Stimulated activated naive B cell treated with anti-CD40 and anti-IgM and Interleukin-4, amounts not matched to agents 10 μg/mL and 1 μg/mL and 100 μg/mL, for 72 hours (primary cell): ENCODE results near the gene C1S.

ENCODE experiments used
- ATAC-seq, 2 donors: fragments of 150-1000 bp; cut with Tn5 transposase; replicated peaks; 2 replicates each; pipeline ENCODE4 v1.10.0; 2021; ENCODE audit warnings: moderate library complexity in 1 of 2
- DNase-seq: peaks from one replicate; pipeline ENCODE4 v3.0.0; 2021
- H3K27ac Mint-ChIP-seq: one replicate; pipeline ENCODE4 v1.8.0; 2022; ENCODE audit warnings: mild to moderate bottlenecking, mixed read lengths
- H3K27me3 Mint-ChIP-seq, 2 donors: one replicate each; pipeline ENCODE4 v1.8.0; 2022; ENCODE audit warnings: mixed read lengths in 2 of 2
- H3K36me3 Mint-ChIP-seq, 2 donors: one replicate each; pipeline ENCODE4 v1.8.0; 2022; ENCODE audit warnings: mixed read lengths in 2 of 2, mild to moderate bottlenecking in 1 of 2
- H3K4me1 Mint-ChIP-seq, 2 donors: one replicate each; pipeline ENCODE4 v1.8.0; 2022; ENCODE audit warnings: mixed read lengths in 2 of 2, mild to moderate bottlenecking in 1 of 2
- H3K4me3 Mint-ChIP-seq, 2 donors: one replicate each; pipeline ENCODE4 v1.8.0; 2022; ENCODE audit warnings: mild to moderate bottlenecking in 2 of 2, mixed read lengths in 2 of 2, moderate library complexity in 1 of 2
- H3K9me3 Mint-ChIP-seq, 2 donors: one replicate each; pipeline ENCODE4 v1.8.0; 2022; ENCODE audit warnings: mixed read lengths in 2 of 2, mild to moderate bottlenecking in 1 of 2

Gene C1S

GRCh38 chr12:7075939-7076338, 15.4 kb downstream of the C1S start:
- Mint-ChIP-seq H3K27me3 (peaks cover 28 to 29% of the 10 kb centered on the region in 2 donors), H3K4me1 (no peaks in the 10 kb centered on the region), H3K9me3 (no peaks in the 10 kb centered on the region), H3K4me3 (no peak overlapping the region), H3K36me3 (no peaks in the 10 kb centered on the region), H3K27ac (no peak overlapping the region)
- ATAC-seq (no peak), DNase-seq (no peak)

DNA sequence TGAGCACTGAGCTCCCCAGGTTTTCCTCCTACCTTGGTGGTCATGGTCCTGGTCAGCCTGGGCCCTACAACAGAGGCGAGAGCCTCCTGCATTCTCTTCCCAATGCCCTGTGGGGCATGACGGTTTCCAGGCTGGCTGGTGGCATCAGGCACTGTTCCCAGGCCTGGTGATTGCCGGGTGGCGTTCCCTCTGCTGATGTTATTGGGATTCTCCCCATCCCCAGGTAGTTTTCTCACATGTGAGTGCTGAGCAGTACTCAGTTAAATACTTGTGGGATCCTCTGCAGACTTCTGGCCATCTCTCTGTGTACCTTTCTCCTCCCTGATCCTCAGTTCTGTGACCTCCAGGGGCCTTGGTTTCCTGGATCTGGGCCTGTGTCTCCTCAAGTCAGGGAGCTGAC, 16.0 kb downstream of the C1S start:
- DNase-seq (no peak), ATAC-seq (no peak)
- H3K9me3 Mint-ChIP-seq, result no peaks in the 10 kb centered on the region
- no peak overlapping the region for H3K4me3 Mint-ChIP-seq
- peaks cover 27 to 28% of the 10 kb centered on the region in 2 donors for H3K27me3 Mint-ChIP-seq
- H3K36me3 Mint-ChIP-seq, result no peaks in the 10 kb centered on the region
- H3K27ac Mint-ChIP-seq, result no peak overlapping the region
- H3K4me1 Mint-ChIP-seq, result no peaks in the 10 kb centered on the region

DNA sequence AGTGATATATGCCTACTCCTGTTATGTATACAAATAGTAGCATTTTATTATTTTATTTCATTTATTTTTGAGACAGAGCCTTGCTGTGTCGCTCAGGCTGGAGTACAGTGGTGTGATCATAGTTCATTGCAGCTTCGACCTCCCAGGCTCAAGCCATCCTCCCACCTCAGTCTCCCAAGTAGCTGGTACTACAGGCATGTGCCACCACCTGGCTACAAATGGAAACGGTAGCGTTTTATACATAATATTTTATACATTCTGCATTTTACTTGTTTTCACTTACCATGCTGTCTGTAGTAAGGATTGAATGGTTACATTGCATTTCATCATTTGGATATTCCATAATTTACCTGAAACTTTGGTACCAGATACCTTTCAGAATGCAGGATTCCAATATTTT, 17.6 kb downstream of the C1S start:
- Mint-ChIP-seq H3K4me3 (no peak overlapping the region), H3K36me3 (no peaks in the 10 kb centered on the region)
- ATAC-seq, result no peak

GRCh38 chr12:7079826-7080125, 19.3 kb downstream of the C1S start:
- DNase-seq (no peak), ATAC-seq (no peak)
- H3K27ac Mint-ChIP-seq, result no peak overlapping the region
- peaks cover 17 to 21% of the 10 kb centered on the region in 2 donors for H3K27me3 Mint-ChIP-seq
- H3K9me3 Mint-ChIP-seq, result peaks cover 3 to 5% of the 10 kb centered on the region in 2 donors
- no peaks in the 10 kb centered on the region for H3K4me1 Mint-ChIP-seq
- H3K36me3 Mint-ChIP-seq, result no peaks in the 10 kb centered on the region
- no peak overlapping the region for H3K4me3 Mint-ChIP-seq

More for the DNA sequence above, 17.6 kb downstream of the C1S start:
- Mint-ChIP-seq H3K4me1 (no peaks in the 10 kb centered on the region), H3K27ac (no peak overlapping the region), H3K9me3 (peaks cover under 1 to 2% of the 10 kb centered on the region in 2 donors), H3K27me3 (peaks cover 21 to 23% of the 10 kb centered on the region in 2 donors)
- DNase-seq, result no peak

DNA sequence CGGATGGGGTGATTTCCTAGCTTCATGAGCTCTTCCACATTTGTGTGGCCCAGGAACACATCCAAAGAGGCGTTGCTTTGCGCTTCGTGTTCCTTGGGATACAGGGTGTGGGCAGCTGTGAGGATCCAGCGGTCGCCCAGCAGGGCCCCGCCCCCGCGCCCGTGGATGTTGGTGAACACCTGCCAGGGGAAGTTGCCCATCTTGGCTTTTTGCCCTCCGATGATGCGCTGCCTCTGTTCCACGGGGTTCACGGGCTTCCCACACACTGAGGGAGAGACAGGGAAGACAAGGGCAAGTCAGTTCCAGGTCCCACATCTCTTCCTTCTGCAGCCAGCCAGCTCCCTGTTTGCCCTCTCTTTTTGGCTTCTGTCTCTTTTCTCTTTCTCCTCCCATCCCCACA, 20.5 kb downstream of the C1S start:
- Mint-ChIP-seq H3K4me3 (no peak overlapping the region), H3K27ac (no peak overlapping the region), H3K36me3 (no peaks in the 10 kb centered on the region), H3K9me3 (peaks cover 3 to 5% of the 10 kb centered on the region in 2 donors), H3K4me1 (no peaks in the 10 kb centered on the region), H3K27me3 (peaks cover 8 to 11% of the 10 kb centered on the region in 2 donors)
- DNase-seq (no peak), ATAC-seq (no peak)

DNA sequence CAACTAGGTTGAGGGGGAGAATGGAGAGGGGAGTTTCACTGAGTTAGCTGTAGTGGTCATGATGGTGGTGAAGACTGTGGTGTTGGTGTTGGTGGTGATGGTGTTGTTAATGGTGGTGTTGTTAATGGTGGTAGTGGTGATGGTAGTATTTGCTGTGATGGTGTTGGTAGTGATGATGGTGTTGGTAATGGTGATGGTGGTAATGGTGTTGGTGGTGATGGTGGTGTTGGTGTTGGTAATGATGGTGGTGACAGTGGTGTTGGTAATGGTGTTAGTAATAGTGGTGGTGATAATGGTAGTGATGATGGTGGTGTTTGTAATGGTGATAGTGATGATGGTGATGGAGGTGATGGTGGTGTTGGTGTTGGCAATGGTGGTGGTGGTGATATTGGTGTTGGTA, 22.6 kb downstream of the C1S start:
- Mint-ChIP-seq H3K4me1 (no peaks in the 10 kb centered on the region), H3K4me3 (no peak overlapping the region), H3K9me3 (peaks cover 3 to 5% of the 10 kb centered on the region in 2 donors), H3K27ac (no peak overlapping the region), H3K36me3 (no peaks in the 10 kb centered on the region), H3K27me3 (no peaks in the 10 kb centered on the region)
- DNase-seq (no peak), ATAC-seq (no peak)

- H3K36me3 Mint-ChIP-seq, result no peaks in the 10 kb centered on the region
- no peaks in the 10 kb centered on the region for H3K9me3 Mint-ChIP-seq
- ATAC-seq (no peak), DNase-seq (no peak)
- peaks cover 7 to 11% of the 10 kb centered on the region in 2 donors for H3K27me3 Mint-ChIP-seq
- no peak overlapping the region for H3K27ac Mint-ChIP-seq
- H3K4me3 Mint-ChIP-seq, result no peak overlapping the region
- H3K4me1 Mint-ChIP-seq, result peaks cover 6 to 11% of the 10 kb centered on the region in 2 donors
Measured at GRCh38 chr12:7089196-7089871, 28.8 kb downstream of the C1S start.

- no peak for ATAC-seq
- Mint-ChIP-seq H3K27me3 (peaks cover 7 to 11% of the 10 kb centered on the region in 2 donors), H3K4me3 (no peak overlapping the region), H3K27ac (no peak overlapping the region), H3K4me1 (peaks cover 6 to 11% of the 10 kb centered on the region in 2 donors), H3K36me3 (no peaks in the 10 kb centered on the region), H3K9me3 (no peaks in the 10 kb centered on the region)
- no peak for DNase-seq
Measured at GRCh38 chr12:7090222-7090998, 29.9 kb downstream of the C1S start.

DNA sequence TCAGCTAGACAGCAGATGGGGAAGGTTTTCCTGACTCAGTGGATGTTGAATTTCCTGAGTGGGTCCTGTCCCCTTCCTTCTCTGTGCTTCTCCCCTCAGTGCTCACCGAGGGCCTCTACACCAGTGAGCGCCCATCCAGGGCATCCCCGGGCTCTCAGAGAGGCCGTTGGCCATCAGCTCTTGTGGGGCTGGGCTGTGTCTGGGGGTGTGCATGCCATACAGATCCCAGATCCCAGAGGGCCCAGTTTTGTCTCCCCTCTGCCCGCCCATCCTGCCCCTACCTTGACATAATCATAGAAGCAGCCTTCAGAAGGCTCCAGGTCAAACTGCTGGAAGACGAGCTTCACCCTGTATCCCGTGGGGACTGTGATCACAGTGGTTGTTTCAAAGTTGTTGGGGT, 30.7 kb downstream of the C1S start:
- Mint-ChIP-seq H3K9me3 (no peaks in the 10 kb centered on the region), H3K4me1 (peaks cover 6 to 11% of the 10 kb centered on the region in 2 donors), H3K4me3 (no peak overlapping the region), H3K27ac (no peak overlapping the region), H3K36me3 (no peaks in the 10 kb centered on the region), H3K27me3 (peaks cover 7 to 11% of the 10 kb centered on the region in 2 donors)
- no peak for DNase-seq
- ATAC-seq, result no peak

DNA sequence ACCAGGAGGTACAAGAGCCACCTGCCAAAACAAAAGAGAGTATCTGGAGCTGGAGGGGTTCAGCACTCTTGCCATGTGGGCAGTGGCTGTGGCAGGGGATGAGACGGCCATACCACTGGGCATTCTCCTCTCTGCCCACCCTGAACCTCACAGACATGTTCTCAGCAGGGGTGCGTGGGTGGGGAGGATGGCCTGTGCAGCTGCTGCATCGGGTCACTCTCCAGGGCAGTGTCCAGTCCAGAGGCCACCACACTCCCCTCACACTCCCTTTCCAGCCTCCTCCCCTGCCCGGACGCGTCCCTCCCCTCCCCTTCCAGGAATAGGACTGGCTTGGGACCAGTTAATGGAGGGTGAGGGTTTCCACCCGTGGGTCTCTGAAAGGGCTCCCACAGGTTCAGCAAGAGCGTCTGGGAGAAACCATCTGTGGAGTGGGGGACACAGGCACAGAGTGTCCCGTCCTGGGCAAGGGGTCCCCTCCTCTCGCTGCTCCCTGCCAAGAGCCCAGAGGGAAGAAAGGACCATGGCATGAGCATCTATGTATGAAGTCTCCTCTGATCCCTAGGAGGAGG, 31.2 kb downstream of the C1S start:
- no peaks in the 10 kb centered on the region for H3K9me3 Mint-ChIP-seq
- peaks cover 6 to 11% of the 10 kb centered on the region in 2 donors for H3K4me1 Mint-ChIP-seq
- H3K27ac Mint-ChIP-seq, result peak overlapping the region; percentile 87
- DNase-seq (no peak), ATAC-seq (no peak)
- H3K27me3 Mint-ChIP-seq, result peaks cover 7 to 11% of the 10 kb centered on the region in 2 donors
- H3K4me3 Mint-ChIP-seq, result peak overlapping the region; percentile 85 to 94
- peaks cover 0 to under 1% of the 10 kb centered on the region in 2 donors for H3K36me3 Mint-ChIP-seq

DNA sequence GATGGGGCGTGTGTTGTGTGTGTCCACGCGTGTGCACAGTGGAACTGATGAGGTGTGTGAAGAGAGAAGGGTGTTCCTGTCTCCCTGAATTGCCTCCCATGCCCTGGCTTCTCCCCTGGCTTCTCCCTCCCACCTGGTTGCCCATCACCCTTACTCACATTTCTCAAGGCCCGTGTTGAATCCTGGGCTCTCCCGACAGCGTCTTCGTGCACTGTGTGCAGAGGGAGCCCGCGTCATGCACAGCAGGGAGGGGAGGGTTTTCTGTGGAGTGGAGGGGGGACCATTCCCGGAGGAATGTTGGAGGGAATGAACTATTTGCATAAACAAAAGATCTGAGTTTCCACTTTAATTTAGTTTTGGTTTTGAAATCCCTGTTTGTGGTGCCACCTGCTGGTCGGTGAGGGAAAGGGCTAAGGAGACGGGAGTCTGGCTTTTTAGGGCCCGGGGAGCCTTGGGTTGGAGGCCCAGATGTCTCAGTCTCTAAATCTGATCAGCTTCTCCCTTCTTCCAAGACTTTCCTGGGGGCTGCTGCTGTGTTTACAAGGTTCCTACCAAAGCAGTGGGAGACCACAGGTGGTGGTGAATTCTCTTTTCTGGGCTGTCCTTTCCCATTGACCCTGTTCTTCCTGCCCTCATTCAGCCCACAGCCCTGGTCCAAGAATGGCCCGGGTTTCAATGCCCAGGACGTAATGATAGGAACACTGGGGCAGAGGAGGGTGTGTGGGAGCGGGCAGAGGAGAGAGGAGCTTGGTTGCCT, 31.9 kb downstream of the C1S start, which contains the start of gene C1R:
Gene C1R, minus strand, starts transcription at position 217 of the 757 bp plus-strand sequence. Its CDS starts 57 bp downstream, at position 160.
- no peaks in the 10 kb centered on the region for H3K9me3 Mint-ChIP-seq
- ATAC-seq (peak; percentile 83), DNase-seq (peak; percentile 29)
- peak within 1 kb of the TSS; percentile 87 for H3K27ac Mint-ChIP-seq
- H3K4me1 Mint-ChIP-seq, result peaks cover 6 to 11% of the 10 kb centered on the region in 2 donors
- H3K27me3 Mint-ChIP-seq, result peaks cover 7 to 11% of the 10 kb centered on the region in 2 donors
- peak within 1 kb of the TSS; percentile 85 to 94 for H3K4me3 Mint-ChIP-seq
- peaks cover 0 to 4% of the 10 kb centered on the region in 2 donors for H3K36me3 Mint-ChIP-seq

DNA sequence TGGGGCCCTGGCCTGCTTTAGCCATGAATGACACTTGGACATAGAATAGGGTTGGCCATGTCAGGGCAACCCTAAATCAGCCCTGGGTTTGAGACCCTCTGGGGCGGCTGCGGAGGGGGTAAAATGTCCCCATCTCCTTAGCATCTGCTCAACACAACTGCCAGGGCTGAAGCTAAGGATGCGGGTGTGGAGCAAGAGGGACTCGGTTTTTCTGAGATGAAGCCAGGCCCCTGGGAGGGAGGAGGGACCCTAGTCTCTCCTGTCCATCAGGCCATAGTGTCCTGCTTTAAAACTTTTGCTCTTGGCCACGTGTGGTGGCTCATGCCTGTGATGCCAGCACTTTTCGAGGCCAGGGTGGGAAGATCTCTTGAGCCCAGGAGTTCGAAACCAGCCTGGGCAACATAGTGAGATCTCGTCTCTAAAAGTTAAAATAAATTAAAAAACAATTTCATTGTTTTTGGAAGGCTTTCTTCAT, 32.5 kb downstream of the C1S start:
- Mint-ChIP-seq H3K9me3 (no peaks in the 10 kb centered on the region), H3K4me3 (peak overlapping the region in 1 of 2 donors; percentile 94), H3K27ac (peak overlapping the region; percentile 14), H3K4me1 (peaks cover 6 to 11% of the 10 kb centered on the region in 2 donors), H3K27me3 (peaks cover 7 to 11% of the 10 kb centered on the region in 2 donors), H3K36me3 (peaks cover 0 to 5% of the 10 kb centered on the region in 2 donors)
- ATAC-seq (peak; percentile 13 to 18), DNase-seq (no peak)

GRCh38 chr12:7093486-7093885, 33.0 kb downstream of the C1S start:
- H3K4me1 Mint-ChIP-seq, result peaks cover 6 to 11% of the 10 kb centered on the region in 2 donors
- DNase-seq (no peak), ATAC-seq (no peak)
- no peak overlapping the region for H3K27ac Mint-ChIP-seq
- peaks cover 4 to 6% of the 10 kb centered on the region in 2 donors for H3K36me3 Mint-ChIP-seq
- peaks cover 7 to 11% of the 10 kb centered on the region in 2 donors for H3K27me3 Mint-ChIP-seq
- H3K4me3 Mint-ChIP-seq, result no peak overlapping the region
- no peaks in the 10 kb centered on the region for H3K9me3 Mint-ChIP-seq

GRCh38 chr12:7093892-7094291, 33.4 kb downstream of the C1S start:
- Mint-ChIP-seq H3K4me1 (peaks cover 6 to 11% of the 10 kb centered on the region in 2 donors), H3K36me3 (peaks cover 7 to 8% of the 10 kb centered on the region in 2 donors), H3K27ac (no peak overlapping the region), H3K9me3 (no peaks in the 10 kb centered on the region), H3K27me3 (peaks cover 7 to 9% of the 10 kb centered on the region in 2 donors), H3K4me3 (no peak overlapping the region)
- ATAC-seq, result no peak
- DNase-seq, result no peak
